Uterus (tissue), 2 donors: ENCODE data around the gene NISCH.

Experiments
- CTCF ChIP-seq, 4 experiments: fragments of 200-600 bp in 2 of 4; fragments of 450-650 bp in 2 of 4; sonication (generic) in 2 of 4; IDR thresholded peaks; one replicate each; pipeline ENCODE4 v1.5.1; 2016 to 2019; ENCODE audit warnings: antibody characterized with exemption in 4 of 4, mild to moderate bottlenecking in 2 of 4, moderate library complexity in 1 of 4
- POLR2A ChIP-seq, 2 donors: fragments of 450-650 bp; IDR thresholded peaks; one replicate each; pipeline ENCODE4 v1.6.1; 2016; ENCODE audit warnings: antibody characterized with exemption in 2 of 2, mild to moderate bottlenecking in 1 of 2, moderate library complexity in 1 of 2

- no peak for TF ChIP-seq CTCF (IDR thresholded peaks at IDR 0.05)
- no peak for TF ChIP-seq POLR2A (IDR thresholded peaks at IDR 0.05)
Observed at GRCh38 chr3:52490939-52491526, 35.6 kb downstream of the NISCH start.
